Skeletal muscle satellite cell (primary cell): ENCODE data around the gene JAML.
"Not testable (repeated sequence)": the region's sequence is repeated elsewhere in the genome, so short reads cannot be mapped to it uniquely, and the experiment has no call there.

Experiments used
- H3K27me3 ChIP-seq: 2 replicates; pipeline ENCODE4 v1.7.0; 2013; ENCODE audit warnings: low read length; ENCODE audit not compliant: control insufficient read depth, insufficient read depth
- H3K36me3 ChIP-seq: 2 replicates; pipeline ENCODE4 v1.7.0; 2013; ENCODE audit warnings: mild to moderate bottlenecking, control low read depth, low read length; ENCODE audit not compliant: insufficient read depth
- H3K4me1 ChIP-seq: 2 replicates; pipeline ENCODE4 v1.7.0; 2013; ENCODE audit warnings: low read length; ENCODE audit not compliant: control insufficient read depth, insufficient read depth
- H3K4me2 ChIP-seq: 2 replicates; pipeline ENCODE4 v1.7.0; 2013; ENCODE audit warnings: mild to moderate bottlenecking, low read length
- H3K4me3 ChIP-seq: 2 replicates; pipeline ENCODE4 v1.7.0; 2013; ENCODE audit warnings: low read length
- H3K9ac ChIP-seq: 2 replicates; pipeline ENCODE4 v1.7.0; 2013; ENCODE audit warnings: mild to moderate bottlenecking, low read depth, low read length, moderate library complexity
- H3K9me3 ChIP-seq: replicated peaks from 2 replicates; pipeline ENCODE4 v1.7.0; 2013; ENCODE audit warnings: mild to moderate bottlenecking, control low read depth, low read length

The JAML gene

GRCh38 chr11:118183691-118184090, 41.1 kb downstream of the JAML start:
- not testable (repeated sequence) for H3K4me1 ChIP-seq, H3K36me3 ChIP-seq, H3K4me2 ChIP-seq, H3K9ac ChIP-seq, H3K9me3 ChIP-seq, H3K4me3 ChIP-seq
- H3K27me3 ChIP-seq = peaks cover 28% of the 10 kb centered on the region

GRCh38 chr11:118180300-118180703, 44.5 kb downstream of the JAML start:
- H3K4me3 ChIP-seq = no peak overlapping the region
- no peaks in the 10 kb centered on the region for H3K9me3 ChIP-seq
- H3K27me3 ChIP-seq = peaks cover 35% of the 10 kb centered on the region
- H3K9ac ChIP-seq = no peak overlapping the region
- no peaks in the 10 kb centered on the region for H3K36me3 ChIP-seq
- H3K4me2 ChIP-seq = no peak overlapping the region
- no peaks in the 10 kb centered on the region for H3K4me1 ChIP-seq

- Histone ChIP-seq H3K4me1 (no peaks in the 10 kb centered on the region), H3K36me3 (no peaks in the 10 kb centered on the region), H3K4me3 (no peak overlapping the region), H3K27me3 (peaks cover 46% of the 10 kb centered on the region), H3K9me3 (no peaks in the 10 kb centered on the region), H3K4me2 (no peak overlapping the region), H3K9ac (no peak overlapping the region)
These were observed 48.1 kb downstream of the JAML start for GRCh38 chr11:118176778-118177134.

- H3K4me3 ChIP-seq = no peak within 1 kb of the TSS
- H3K9me3 ChIP-seq = no peaks in the 10 kb centered on the region
- H3K4me2 ChIP-seq = no peak within 1 kb of the TSS
- no peaks in the 10 kb centered on the region for H3K4me1 ChIP-seq
- no peaks in the 10 kb centered on the region for H3K36me3 ChIP-seq
- peaks cover 48% of the 10 kb centered on the region for H3K27me3 ChIP-seq
- no peak within 1 kb of the TSS for H3K9ac ChIP-seq
These were observed 48.6 kb downstream of the JAML start, which contains the start of gene SCN2B for GRCh38 chr11:118175993-118176777. Gene SCN2B (minus strand): TSS chr11:118176639. CDS start chr11:118176431, 208 bp downstream.

- H3K4me1 ChIP-seq = no peaks in the 10 kb centered on the region
- no peak overlapping the region for H3K4me2 ChIP-seq
- no peaks in the 10 kb centered on the region for H3K36me3 ChIP-seq
- H3K4me3 ChIP-seq = no peak overlapping the region
- H3K27me3 ChIP-seq = peaks cover 49% of the 10 kb centered on the region
- no peak overlapping the region for H3K9ac ChIP-seq
- H3K9me3 ChIP-seq = no peaks in the 10 kb centered on the region
These were observed 49.5 kb downstream of the JAML start for GRCh38 chr11:118175031-118175992.

- no peak overlapping the region for H3K9ac ChIP-seq
- H3K4me2 ChIP-seq = no peak overlapping the region
- peaks cover 52% of the 10 kb centered on the region for H3K27me3 ChIP-seq
- no peaks in the 10 kb centered on the region for H3K9me3 ChIP-seq
- no peaks in the 10 kb centered on the region for H3K4me1 ChIP-seq
- no peak overlapping the region for H3K4me3 ChIP-seq
- no peaks in the 10 kb centered on the region for H3K36me3 ChIP-seq
These were observed 50.7 kb downstream of the JAML start for GRCh38 chr11:118174006-118174567.

GRCh38 chr11:118172356-118172755, 52.5 kb downstream of the JAML start:
- H3K9ac ChIP-seq = no peak overlapping the region
- no peaks in the 10 kb centered on the region for H3K4me1 ChIP-seq
- H3K27me3 ChIP-seq = peaks cover 62% of the 10 kb centered on the region
- no peaks in the 10 kb centered on the region for H3K9me3 ChIP-seq
- H3K4me2 ChIP-seq = no peak overlapping the region
- H3K4me3 ChIP-seq = no peak overlapping the region
- no peaks in the 10 kb centered on the region for H3K36me3 ChIP-seq

- Histone ChIP-seq H3K4me3 (no peak overlapping the region), H3K4me2 (no peak overlapping the region), H3K27me3 (peaks cover 61% of the 10 kb centered on the region)
These were observed 53.3 kb downstream of the JAML start for GRCh38 chr11:118171269-118172062.

GRCh38 chr11:118170882-118171268, 53.9 kb downstream of the JAML start:
- Histone ChIP-seq H3K9ac (no peak overlapping the region), H3K4me3 (no peak overlapping the region), H3K36me3 (no peaks in the 10 kb centered on the region), H3K9me3 (no peaks in the 10 kb centered on the region), H3K4me1 (no peaks in the 10 kb centered on the region), H3K4me2 (no peak overlapping the region), H3K27me3 (peaks cover 55% of the 10 kb centered on the region)

More at GRCh38 chr11:118171269-118172062, 53.3 kb downstream of the JAML start:
- H3K4me1 ChIP-seq = no peaks in the 10 kb centered on the region
- H3K36me3 ChIP-seq = no peaks in the 10 kb centered on the region
- H3K9ac ChIP-seq = no peak overlapping the region
- no peaks in the 10 kb centered on the region for H3K9me3 ChIP-seq

GRCh38 chr11:118170231-118170630, 54.6 kb downstream of the JAML start:
- Histone ChIP-seq H3K27me3 (peaks cover 49% of the 10 kb centered on the region), H3K4me2 (no peak overlapping the region), H3K9me3 (no peaks in the 10 kb centered on the region), H3K4me3 (no peak overlapping the region), H3K4me1 (no peaks in the 10 kb centered on the region), H3K36me3 (no peaks in the 10 kb centered on the region), H3K9ac (no peak overlapping the region)
